Retina (tissue), 1 donor: ENCODE data around the gene TNS3.
"Not testable (repeated sequence)": the region's sequence is repeated elsewhere in the genome, so short reads cannot be mapped to it uniquely, and the experiment has no call there.

Experiments
- DNase-seq: peaks from one replicate; pipeline ENCODE4 v3.0.0-alpha.2; 2016

TNS3 gene

DNA sequence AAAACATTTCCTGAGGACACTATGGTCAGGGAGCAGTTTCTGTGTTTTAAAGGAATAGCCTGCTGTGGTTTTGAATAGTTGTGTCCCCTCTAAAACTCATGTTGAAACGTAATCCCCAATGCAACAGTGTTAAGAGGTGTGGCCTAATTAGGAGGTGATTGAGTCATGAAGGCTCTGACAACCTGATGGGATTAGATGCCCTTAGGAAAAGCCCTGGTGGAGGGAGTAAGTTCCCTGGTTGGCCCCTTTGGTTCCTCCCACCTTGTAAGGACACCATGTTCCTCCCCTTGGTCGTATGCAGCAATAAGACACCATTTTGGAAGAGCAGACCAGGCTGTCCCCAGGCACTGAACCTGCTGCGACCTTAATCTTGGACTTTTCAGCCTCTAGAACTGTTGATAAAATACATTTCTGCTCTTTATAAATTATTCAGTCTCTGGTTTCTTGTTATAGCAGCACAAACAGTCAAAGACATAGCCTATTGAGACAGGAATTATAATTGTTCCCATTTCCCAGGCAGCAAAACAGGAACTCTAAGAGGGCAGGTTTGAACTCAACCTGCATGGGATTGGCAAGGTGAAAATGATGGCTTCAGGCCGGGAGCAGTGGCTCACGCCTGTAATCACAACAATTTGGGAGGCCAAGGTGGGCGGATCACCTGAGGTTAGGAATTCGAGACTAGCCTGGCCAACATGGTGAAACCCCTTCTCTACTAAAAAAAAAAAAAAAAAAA, 20.5 kb upstream of the TNS3 start:
- no peak for DNase-seq

DNA sequence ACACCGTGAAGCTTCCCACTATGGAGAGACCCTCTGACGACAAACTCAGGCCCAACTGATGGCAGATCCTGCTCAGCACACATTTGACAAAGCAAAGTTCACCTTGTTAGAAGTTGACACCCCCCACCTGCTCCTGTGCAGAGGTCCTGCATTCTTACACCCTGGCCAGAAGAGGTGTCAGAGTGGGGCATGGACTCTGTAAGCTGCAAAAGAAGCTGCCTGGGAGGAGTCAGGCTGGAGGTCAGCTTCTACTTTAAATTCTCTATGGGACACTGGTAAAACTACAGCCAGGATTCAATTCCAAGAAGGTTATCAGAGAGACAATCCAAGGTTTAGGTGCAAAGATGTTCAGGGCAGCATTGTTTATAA, 20.0 kb upstream of the TNS3 start:
- DNase-seq: no peak

DNA sequence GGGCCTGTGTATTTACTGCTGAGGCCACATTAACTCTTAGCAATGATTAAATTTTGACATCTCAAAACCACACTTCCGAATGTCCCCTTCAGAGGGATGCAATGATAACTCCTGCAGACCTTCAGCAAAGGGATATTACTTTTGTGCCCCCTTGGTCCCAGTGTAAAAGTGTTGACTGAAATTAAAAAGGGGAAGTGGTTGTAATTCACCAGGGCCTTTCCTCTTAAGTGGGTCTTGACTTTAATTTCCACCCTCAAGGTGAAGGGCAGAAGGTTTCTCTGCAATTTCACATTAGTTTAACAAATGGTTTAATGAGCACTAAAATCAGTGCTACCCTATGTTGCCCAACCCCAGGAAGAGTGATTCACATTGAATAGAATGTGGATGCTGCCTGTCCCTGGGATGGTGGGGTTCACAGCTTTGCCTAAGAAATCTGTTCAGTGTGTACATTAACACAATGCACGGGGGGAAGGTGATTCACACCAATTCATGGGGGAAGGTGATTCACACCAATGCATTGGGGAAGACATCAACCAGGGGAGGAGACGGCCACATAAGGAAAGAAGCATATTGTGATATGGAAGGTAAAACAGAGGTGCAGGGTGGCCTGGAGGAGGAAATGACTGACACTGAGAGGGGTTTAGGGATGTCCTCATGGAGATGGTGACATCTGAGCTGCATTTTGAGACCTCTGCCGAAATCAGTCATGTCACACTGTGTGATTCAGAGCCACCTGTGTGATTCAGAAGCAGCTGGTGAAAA, 19.4 kb upstream of the TNS3 start:
- no peak for DNase-seq

DNA sequence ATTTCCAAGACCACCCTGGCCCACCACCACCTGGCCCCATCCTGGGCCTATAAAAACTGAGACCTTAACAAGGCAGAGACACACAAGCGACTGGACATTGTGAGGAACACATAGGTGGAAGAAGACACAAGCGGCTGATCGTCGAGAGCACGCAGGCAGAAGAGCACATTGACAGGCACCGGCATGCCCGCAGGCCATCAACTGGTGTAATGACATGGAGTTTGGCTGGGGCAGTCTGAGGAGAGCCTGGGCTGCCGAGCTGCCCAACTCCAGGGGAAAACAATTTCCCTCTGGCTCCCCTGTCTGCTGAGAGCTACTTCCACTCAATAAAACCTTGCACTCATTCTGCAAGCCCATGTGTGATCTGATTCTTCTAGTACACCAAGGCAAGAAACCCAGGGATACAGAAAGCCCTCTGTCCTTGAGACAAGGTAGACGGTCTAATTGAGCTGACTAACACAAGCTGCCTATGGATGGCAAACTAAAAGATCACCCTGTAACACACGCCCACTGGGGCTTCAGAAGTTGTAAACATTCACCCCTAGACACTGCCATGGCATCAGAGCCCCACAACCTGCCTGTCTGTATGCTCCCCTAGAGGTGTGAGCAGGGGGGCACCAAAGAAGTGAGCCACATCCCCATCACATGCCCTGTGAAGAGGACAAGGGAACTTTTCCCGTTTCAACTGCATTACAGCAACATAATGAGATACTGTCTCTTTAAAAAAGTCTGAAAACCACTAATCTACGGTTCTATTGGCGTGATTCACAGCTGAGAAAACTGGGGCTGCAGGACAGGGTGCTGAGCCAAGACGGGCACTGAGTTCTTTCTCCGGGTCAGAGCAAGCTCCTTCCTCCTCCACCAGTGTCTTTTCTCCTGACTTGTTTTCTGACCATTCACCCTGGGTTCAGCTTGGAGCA, 18.5 kb upstream of the TNS3 start:
- no peak for DNase-seq

DNA sequence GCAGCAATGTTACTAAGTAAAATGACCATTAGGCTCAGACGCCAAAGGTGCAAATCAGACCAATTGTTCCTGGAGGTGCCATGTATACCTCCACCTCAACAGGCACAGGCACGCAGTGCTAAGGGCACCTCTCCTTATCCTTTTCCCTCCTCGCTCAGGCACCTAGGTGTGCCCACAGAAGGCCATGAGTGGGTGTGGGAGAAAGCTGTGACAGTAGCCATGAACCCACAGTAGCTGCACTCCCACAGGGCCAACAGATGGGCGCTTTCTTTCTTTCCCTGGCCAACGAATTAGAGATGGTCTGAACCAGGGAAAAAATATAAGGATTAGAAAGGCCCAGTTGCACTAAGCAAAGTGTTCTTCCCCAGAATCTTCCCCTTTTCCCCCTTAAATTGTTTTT, 15.5 kb upstream of the TNS3 start:
- no peak for DNase-seq

DNA sequence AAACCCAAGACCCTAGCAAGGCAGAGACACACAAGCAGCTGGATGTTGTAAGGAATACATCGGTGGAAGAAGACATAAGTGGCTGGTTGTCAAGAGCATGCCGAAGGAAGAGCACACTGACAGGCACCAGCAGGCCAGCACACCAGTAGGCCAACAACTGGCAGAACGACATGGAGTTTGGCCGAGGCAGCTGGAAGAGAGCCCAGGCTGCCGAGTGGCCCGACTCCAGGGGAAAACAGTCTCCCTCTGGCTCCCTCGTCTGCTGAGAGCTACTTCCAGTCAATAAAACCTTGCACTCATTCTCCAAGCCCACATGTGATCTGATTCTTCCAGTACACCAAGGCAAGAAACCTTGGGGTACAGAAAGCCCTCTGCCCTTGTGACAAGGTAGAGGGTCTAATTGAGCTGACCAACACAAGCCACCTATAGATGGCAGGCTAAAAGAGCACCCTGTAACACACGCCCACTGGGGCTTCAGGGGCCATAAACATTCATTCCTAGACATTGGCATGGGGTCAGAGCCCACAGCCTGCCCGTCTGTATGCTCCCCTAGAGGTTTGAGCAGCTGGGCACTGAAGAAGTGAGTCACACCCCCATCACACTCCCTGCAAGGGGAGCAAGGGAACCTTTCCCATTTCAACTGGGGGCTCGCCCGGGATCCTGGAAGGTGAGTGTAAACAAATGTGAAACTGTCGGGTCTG, 14.7 kb upstream of the TNS3 start:
- no peak for DNase-seq

DNA sequence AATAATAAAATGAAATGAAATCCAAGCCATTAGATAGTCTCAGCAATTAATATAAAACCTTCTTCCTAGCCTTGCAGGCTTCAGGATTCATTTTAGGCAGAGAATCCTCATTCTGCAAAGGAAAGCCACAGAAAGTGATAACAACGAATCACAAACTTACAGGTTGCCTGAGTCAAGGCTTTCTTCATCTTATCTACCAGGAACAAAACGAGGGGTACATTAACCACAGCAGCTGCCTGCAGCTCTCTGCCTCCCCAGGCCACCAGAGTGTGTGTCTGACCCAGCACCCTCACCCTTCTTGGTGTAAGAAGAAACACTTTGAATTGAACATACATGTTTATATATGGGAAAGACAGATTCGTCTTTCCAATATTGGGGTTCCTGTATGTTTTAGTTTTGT, 12.5 kb upstream of the TNS3 start:
- DNase-seq: no peak

DNA sequence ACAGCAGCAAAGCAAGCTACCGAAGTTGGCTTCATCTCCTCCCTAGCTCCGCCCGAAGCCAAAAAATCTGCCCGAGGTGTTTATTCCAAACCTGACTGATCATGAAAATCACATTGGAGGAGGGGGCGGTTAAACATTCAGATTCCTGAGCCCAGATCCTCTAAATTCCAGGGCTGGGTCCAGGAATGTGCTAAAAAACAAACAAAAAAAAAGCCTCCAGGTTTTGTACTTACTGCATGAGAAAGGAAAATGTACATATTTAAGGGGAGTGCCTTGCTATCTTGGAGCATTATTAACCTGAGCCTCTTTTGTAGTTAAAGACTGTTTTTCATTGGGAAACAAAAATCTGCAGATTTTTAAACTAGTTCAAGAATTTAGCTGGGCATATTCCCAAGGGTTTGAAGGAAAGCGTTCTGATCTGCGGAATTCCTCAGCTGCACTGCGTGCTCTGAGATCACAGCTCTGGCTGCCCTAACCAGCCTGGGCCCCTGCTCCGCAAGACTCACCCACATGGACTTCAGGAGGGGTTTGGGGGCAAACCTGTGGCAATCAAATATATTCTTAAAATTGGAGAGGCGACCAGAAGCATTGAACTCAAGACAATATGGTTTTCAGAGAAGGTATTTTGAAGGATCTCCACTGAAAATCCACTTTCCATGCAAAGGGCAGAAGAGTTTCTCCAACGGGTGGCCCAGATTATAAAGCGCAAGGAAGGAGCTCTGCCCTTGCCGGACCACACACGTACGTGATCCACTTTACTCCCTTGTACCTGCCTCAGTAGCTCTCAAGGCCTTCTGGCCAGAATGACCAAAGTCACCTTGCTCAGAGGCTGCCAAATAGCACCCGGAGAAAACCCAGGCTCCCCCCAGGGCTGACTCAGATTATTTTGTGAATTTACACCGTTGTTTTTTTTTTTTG, 10.0 kb upstream of the TNS3 start:
- DNase-seq: no peak

DNA sequence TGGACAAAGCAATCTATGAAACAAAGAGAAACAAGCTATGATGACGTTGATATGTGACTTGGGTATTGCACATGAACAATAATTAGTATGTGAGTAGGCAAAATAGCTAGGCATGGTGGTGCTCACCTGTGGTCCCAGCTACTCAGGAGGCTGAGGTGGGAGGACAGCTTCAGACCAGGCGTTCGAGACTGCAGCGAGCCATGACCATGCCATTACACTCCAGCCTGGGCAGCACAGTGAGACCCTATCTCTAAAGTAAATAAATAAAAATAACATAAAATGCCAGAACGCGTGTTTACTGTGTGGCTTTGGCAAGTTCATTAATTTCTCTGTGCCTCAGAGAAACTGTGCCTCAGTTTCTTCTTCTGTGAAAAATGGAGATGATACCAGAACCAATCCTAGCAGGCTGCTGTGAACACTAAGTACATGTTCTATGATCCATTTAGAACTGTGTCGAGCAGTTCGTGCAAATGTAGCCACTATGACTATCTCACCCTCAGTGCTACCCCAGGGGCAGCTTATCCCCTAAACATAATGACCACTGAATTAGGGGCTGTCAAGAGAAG, 9.3 kb upstream of the TNS3 start:
- no peak for DNase-seq

DNA sequence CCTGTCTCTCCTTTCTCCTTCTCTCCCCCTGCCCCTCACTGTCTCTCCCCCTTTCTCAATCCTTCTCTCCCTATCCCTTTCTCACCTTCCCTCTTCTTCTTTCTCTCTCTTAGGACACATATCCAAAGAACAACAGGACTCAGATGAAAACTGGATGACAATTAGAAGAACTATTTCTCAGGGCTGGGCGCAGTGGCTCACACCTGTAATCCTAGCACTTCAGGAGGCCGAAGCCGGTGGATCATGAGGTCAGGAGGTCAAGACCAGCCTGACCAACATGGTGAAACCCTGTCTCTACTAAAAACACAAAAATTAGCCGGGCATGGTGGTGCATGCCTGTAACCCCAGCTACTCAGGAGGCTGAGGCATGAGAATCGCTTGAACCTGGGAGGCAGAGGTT, 8.3 kb upstream of the TNS3 start:
- DNase-seq: not testable (repeated sequence)

DNA sequence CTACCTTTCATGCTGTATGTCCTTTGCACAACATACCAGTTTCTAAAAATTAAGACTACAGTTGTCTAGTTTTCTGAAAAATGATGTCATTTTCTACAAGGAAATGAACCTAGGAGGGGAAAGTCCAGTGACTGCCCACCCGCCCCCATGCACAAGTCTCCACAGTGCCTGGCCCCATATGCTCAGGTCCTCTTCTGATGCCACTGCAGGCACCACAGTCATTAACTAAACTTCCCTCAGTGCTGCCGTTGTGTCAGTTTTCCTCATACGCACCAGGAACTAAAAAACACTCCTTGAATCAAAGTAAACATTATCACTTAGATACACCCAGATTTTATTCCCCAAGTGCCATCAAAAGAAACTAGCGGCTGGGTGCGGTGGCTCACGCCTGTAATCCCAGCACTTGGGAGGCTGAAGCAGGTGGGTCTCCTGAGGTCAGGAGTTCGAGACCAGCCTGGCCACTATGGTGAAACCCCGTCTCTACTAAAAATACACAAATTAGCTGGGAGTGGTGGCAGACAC, 6.9 kb upstream of the TNS3 start:
- no peak for DNase-seq

DNA sequence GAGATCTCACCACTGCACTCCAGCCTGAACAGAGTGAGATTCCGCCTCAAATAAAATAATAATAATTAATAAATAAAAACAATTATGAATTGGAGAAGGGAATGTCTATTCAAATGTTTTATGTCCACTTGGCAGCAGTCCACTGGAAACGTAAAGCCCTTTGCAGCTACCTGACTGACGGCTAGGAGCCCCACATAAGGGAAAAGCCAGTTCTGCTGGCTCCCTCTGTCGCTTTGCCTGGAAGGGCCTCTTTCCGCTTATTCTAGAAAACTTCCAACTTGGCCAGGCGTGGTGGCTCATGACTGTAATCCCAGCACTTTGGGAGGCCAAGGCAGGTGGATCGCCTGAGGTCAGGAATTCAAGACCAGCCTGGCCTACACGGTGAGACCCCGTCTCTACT, 6.1 kb upstream of the TNS3 start:
- DNase-seq: no peak

DNA sequence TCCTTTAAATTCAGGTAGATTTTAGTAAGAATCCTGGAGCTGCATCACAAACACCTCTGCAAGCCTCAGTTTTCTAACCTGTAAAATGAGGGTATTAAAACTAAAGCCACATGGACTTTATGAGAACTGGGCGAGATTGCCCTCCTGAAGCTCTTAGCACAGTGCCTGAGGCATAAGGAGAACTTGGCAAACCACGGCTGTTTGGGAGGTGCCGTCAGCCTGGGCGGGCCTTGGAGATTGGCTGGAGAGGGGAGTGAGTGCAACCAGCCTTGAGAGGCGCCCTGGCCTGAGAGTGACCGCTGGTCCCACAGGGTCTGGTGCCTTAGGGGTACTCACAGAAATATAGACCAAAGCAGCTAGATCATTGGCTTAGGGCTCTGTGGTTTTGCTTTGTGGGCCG, 5.4 kb upstream of the TNS3 start:
- DNase-seq: no peak

DNA sequence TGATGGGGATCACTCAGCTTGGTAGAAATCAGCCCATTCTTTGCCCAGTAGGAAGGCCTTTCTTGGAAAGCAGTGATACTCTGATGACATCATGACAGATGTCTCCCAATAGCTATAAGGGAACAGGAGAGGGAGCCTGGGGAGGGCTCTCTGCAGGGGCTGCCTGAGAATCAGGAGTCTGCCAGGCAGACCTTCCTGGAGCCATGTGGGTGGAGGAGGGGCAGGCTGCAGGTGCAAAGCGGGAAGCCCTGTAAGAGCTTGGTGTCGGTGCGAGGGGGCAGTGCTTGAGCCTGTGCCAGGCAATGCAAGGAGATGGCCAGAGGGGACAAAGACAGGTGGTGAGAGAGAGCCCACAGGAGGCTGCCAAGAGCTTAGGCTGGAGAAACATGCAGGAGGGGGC, 5.0 kb upstream of the TNS3 start:
- DNase-seq: no peak

DNA sequence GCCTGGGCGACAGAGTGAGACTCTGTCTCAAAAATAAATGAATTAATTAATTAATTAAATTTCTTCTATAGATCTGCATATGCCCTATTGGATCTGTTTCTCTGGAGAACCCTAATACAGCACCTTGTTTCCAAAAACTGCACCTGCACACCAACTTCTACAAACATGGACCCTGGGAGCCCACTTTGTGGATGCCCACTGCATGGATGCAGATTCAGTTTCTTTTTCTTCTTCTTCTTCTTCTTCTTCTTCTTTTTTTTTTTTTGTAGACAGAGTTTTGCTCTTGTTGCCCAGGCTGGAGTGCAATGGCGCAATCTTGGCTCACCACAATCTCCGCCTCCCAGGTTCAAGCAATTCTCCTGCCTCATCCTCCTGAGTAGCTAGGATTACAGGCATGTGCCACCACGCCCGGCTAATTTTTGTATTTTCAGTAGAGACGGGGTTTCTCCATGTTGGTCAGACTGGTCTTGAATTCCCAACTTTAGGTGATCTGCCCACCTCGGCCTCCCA, 4.3 kb upstream of the TNS3 start:
- not testable (repeated sequence) for DNase-seq

DNA sequence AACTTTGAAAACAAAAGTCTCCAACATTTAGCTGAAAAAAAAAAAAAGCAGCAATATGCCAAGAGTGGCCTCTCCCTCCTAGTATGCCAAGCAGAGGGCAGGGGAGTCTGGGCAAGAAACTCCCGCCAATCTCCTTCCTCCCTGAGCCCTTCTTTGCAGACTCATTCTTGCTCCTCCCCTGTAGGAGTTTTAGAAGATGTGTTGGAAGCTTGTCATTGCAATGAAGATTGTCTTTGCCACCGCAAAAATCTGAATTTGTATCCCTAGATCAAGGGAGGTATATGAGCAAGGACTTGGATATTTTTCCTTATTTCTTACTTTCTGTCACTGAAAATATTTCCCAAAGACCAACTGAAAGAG, 2.6 kb upstream of the TNS3 start:
- no peak for DNase-seq

DNA sequence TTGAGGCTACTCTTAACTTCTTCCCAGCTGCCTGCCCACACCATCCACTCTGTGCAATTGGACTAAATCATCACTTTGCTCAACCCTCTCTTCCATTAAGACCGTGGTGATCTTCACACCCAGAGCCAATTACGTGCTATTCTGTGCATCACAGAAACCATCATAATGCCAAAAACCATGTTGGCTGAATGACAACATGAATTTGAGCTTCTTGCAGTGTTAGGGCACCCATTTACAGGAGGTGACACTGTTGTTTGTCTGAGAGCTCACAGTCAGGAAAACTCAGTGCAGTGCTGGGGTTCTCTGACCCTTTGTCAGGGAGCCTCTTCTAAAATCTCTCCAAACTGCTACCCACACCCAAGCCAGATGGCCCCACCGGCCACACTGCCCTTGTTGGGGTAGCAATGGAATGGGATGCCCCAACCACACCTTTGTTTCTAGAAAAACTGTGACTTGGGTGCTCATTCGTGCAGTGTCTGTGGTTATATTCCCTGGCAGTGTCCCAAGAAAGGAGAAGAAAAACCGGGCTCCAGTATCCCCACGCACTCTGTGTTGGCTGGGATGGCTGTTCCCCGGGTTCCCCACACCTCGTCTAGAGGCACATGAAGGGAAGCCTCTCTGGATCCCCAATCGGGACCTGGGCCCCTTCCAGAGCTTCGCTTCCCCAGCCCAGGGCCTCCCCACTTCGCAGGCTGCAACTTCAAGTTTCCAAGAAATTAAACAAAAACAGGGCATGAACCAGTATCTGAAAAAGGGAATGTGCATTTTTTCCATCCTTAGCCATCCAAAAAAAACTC, 2.0 kb upstream of the TNS3 start:
- DNase-seq: no peak

DNA sequence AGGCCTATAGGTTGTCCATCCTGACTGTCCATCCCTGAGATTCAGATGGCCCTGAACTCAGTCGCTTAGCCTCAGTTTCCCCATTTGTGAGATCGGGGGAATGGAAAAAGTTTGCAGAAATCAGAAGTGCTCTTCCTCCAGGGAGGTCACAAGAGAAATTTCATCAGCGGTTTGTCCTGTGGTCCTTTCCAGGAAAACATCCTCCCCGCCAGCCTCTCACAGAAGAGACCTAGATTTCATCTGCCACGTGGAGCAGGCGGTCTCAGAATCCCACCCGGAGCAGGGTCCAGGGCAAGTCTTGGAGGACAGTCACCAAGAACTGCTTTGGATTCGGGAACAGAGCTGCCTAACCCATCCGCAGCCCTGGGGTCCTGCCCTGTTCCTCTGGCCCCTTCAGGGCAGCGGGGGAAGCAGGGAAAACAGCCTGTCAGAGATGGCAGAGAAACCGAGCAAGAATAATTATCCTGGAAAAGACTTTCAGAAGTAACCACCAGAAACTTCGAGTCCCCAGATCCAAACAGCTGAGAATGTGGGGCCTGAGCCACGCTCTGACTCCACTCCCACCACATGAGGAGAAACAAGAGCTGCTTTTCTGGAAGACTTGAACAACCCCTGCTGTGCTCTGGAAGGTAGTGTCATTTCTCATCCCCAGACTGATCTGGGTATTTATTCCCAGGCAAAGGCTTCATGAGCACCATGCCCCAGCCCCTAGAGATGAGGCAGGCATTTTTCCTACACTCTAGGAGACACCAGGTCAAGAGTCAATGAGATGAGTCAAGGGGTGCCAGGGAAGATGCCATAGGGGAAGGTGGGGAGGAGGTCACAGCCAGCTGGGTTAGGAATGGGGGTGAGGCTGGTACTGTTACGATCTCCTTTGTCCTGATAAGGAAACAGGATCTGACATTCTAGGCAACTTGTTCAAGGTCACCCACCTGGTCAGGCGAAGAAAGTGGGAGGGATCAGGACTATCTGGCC, 1.1 kb upstream of the TNS3 start:
- DNase-seq: no peak

DNA sequence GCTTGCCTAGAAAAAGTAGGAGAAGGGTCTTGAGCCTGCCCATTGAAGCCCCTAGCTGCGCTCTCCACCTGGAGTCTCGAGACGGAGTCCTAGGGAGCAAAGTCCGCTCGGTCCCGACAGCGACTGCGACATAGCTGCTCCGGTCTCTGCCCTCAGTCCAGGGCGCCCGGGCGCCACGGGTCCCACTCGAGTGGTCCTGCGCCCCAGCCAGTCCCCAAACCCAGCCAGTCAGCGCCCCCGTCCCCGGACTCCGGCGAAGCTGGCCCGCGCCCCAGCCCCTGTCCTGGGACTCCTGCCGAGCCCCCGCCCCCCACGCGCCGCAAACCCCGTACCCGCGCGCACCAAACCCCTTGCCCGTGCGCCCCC, 490 bp downstream of the TNS3 start:
- peak; percentile 58 for DNase-seq
